CD4-positive, alpha-beta memory T cell (primary cell): ENCODE measurements around the gene ZFPM1. TPM values are rescaled to one million over a fixed set of nuclear protein-coding genes. Genes with fewer than 3 reads are reported as not detected.

ENCODE experiments used
- CTCF ChIA-PET: fragments of 350-600 bp; sonication (Branson Sonifier 250); formaldehyde crosslinking; loops from one replicate; lab custom pipeline; 2021; ENCODE audit warnings: inconsistent platforms; ENCODE audit not compliant: partially characterized antibody; lab: Charles Lee
- POLR2A ChIA-PET: fragments of 350-600 bp; sonication (Branson Sonifier 250); formaldehyde crosslinking; loops from one replicate; lab custom pipeline; 2021; ENCODE audit not compliant: partially characterized antibody; lab: Charles Lee
- DNase-seq, 5 donors: peaks; one replicate each; pipeline versions ENCODE4 v3.0.0 to v3.0.0-alpha.2; 2020 to 2022; ENCODE audit warnings: mixed read lengths in 1 of 5
- H3K27ac ChIP-seq: one replicate; pipeline ENCODE4 v1.7.0; 2013; ENCODE audit warnings: low read depth, low read length
- H3K27me3 ChIP-seq: 2 replicates; pipeline ENCODE4 v1.7.0; 2013; ENCODE audit warnings: mild to moderate bottlenecking, low read length, moderate library complexity; ENCODE audit not compliant: insufficient read depth
- H3K36me3 ChIP-seq: 2 replicates; pipeline ENCODE4 v1.7.0; 2013; ENCODE audit warnings: mild to moderate bottlenecking, low read length, moderate library complexity; ENCODE audit not compliant: insufficient read depth
- H3K4me1 ChIP-seq: 2 replicates; pipeline ENCODE4 v1.7.0; 2013; ENCODE audit warnings: mild to moderate bottlenecking, low read length, moderate library complexity; ENCODE audit not compliant: insufficient read depth
- H3K4me3 ChIP-seq, 2 donors: one replicate each; pipeline ENCODE4 v1.7.0; 2013; ENCODE audit warnings: low read length in 2 of 2, mild to moderate bottlenecking in 1 of 2
- H3K9me3 ChIP-seq, 2 donors: one replicate each; pipeline ENCODE4 v1.7.0; 2013; ENCODE audit warnings: low read length in 2 of 2, control low read depth in 1 of 2; ENCODE audit not compliant: control insufficient read depth in 1 of 2
- H3K27ac Mint-ChIP-seq, 7 donors: one replicate each; pipeline ENCODE4 v1.8.0; 2020 to 2021; ENCODE audit warnings: mixed read lengths in 7 of 7, mild to moderate bottlenecking in 6 of 7, inconsistent platforms in 3 of 7, moderate library complexity in 3 of 7
- H3K27me3 Mint-ChIP-seq, 2 donors: one replicate each; pipeline ENCODE4 v1.8.0; 2020 to 2021; ENCODE audit warnings: mixed read lengths in 2 of 2
- H3K36me3 Mint-ChIP-seq, 2 donors: one replicate each; pipeline ENCODE4 v1.8.0; 2020 to 2021; ENCODE audit warnings: mixed read lengths in 2 of 2, inconsistent platforms in 1 of 2, mild to moderate bottlenecking in 1 of 2
- H3K4me1 Mint-ChIP-seq, 4 donors: one replicate each; pipeline ENCODE4 v1.8.0; 2020 to 2021; ENCODE audit warnings: mixed read lengths in 4 of 4, mild to moderate bottlenecking in 1 of 4
- H3K4me3 Mint-ChIP-seq, 8 donors: one replicate each; pipeline ENCODE4 v1.8.0; 2020 to 2021; ENCODE audit warnings: mixed read lengths in 8 of 8, mild to moderate bottlenecking in 7 of 8, moderate library complexity in 6 of 8, inconsistent platforms in 3 of 8
- H3K9me3 Mint-ChIP-seq, 8 donors: one replicate each; pipeline ENCODE4 v1.8.0; 2020 to 2021; ENCODE audit warnings: mixed read lengths in 8 of 8, mild to moderate bottlenecking in 5 of 8, inconsistent platforms in 3 of 8, moderate library complexity in 1 of 8
- intact Hi-C: fragments of 100-400 bp; cut with micrococcal nuclease; formaldehyde crosslinking; loops from one replicate; pipeline ENCODE4 v1.15.1; 2023
- polyA plus RNA-seq, 2 donors: library from polyadenylated mRNA; unstranded; fragments of 300-500 nt; fragmentation: Illumina TruSeq; gene quantifications; one replicate each; pipeline ENCODE4 v1.2.3, GENCODE V29; 2021
- total RNA-seq, 2 experiments: library from RNA; stranded (reverse); gene quantifications; one replicate each; pipeline ENCODE4 v1.2.3, GENCODE V29; 2021

Gene ZFPM1
- total and polyA plus RNA-seq, 4 experiments from 2014 or later = 0.07 to 20.5 (median 9.7) TPM

- peak overlapping the region in 1 of 7 donors; percentile 52 for H3K27ac Mint-ChIP-seq
These were observed 96.7 kb downstream of the ZFPM1 start for GRCh38 chr16:88549671-88550245.

GRCh38 chr16:88550246-88550661, 97.2 kb downstream of the ZFPM1 start:
- Mint-ChIP-seq H3K4me1 (peaks cover 0 to 19% (median 7%) of the 10 kb centered on the region in 4 donors), H3K36me3 (no peaks in the 10 kb centered on the region), H3K27ac (peak overlapping the region in 1 of 7 donors; percentile 52), H3K4me3 (peak overlapping the region in 2 of 8 donors; percentile 54 to 79), H3K27me3 (peaks cover 3 to 4% of the 10 kb centered on the region in 2 donors), H3K9me3 (no peaks in the 10 kb centered on the region)
- H3K36me3 ChIP-seq = no peaks in the 10 kb centered on the region
- peaks cover 12% of the 10 kb centered on the region for H3K4me1 ChIP-seq
- ChIA-PET POLR2A (no interaction called here), CTCF (no interaction called here)
- no peak overlapping the region for H3K27ac ChIP-seq
- DNase-seq = peak in 1 of 5 donors; percentile 37
- no peaks in the 10 kb centered on the region for H3K27me3 ChIP-seq
- H3K4me3 ChIP-seq = peak overlapping the region in 1 of 2 donors; percentile 14
- intact Hi-C loops = no loop called here
- H3K9me3 ChIP-seq = no peaks in the 10 kb centered on the region

More at GRCh38 chr16:88549671-88550245, 96.7 kb downstream of the ZFPM1 start:
- H3K27me3 ChIP-seq = no peaks in the 10 kb centered on the region
- peaks cover 0 to 19% (median 7%) of the 10 kb centered on the region in 4 donors for H3K4me1 Mint-ChIP-seq
- ChIA-PET CTCF (no interaction called here), POLR2A (no interaction called here)
- peaks cover 3% of the 10 kb centered on the region in 2 donors for H3K27me3 Mint-ChIP-seq
- peaks cover 0 to 4% (median 0%) of the 10 kb centered on the region in 8 donors for H3K9me3 Mint-ChIP-seq
- no peaks in the 10 kb centered on the region for H3K9me3 ChIP-seq
- H3K36me3 ChIP-seq = no peaks in the 10 kb centered on the region
- intact Hi-C loops = no loop called here
- peak overlapping the region in 1 of 2 donors; percentile 14 for H3K4me3 ChIP-seq
- H3K4me1 ChIP-seq = peaks cover 12% of the 10 kb centered on the region
- H3K4me3 Mint-ChIP-seq = peak overlapping the region in 2 of 8 donors; percentile 54 to 79
- no peak for DNase-seq
- H3K27ac ChIP-seq = no peak overlapping the region
- H3K36me3 Mint-ChIP-seq = no peaks in the 10 kb centered on the region

- Histone ChIP-seq H3K36me3 (no peaks in the 10 kb centered on the region), H3K27ac (no peak overlapping the region), H3K9me3 (no peaks in the 10 kb centered on the region), H3K4me1 (peaks cover 12% of the 10 kb centered on the region), H3K4me3 (no peak overlapping the region), H3K27me3 (no peaks in the 10 kb centered on the region)
- intact Hi-C loops = no loop called here
- no peak for DNase-seq
- Mint-ChIP-seq H3K9me3 (peaks cover 0 to 3% (median 0%) of the 10 kb centered on the region in 8 donors), H3K27me3 (peaks cover 0 to 1% of the 10 kb centered on the region in 2 donors), H3K4me3 (peak overlapping the region in 1 of 8 donors; percentile 12), H3K27ac (peak overlapping the region in 1 of 7 donors; percentile 19), H3K36me3 (no peaks in the 10 kb centered on the region), H3K4me1 (peaks cover 0 to 19% (median 7%) of the 10 kb centered on the region in 4 donors)
- POLR2A ChIA-PET = no interaction called here
- CTCF ChIA-PET = no interaction called here
These were observed 99.1 kb downstream of the ZFPM1 start for GRCh38 chr16:88552166-88552565.

GRCh38 chr16:88552815-88553214, 99.7 kb downstream of the ZFPM1 start:
- Mint-ChIP-seq H3K27me3 (peaks cover 0 to 1% of the 10 kb centered on the region in 2 donors), H3K4me1 (peaks cover 0 to 19% (median 7%) of the 10 kb centered on the region in 4 donors), H3K36me3 (no peaks in the 10 kb centered on the region), H3K9me3 (peaks cover 0 to 3% (median 0%) of the 10 kb centered on the region in 8 donors), H3K27ac (no peak overlapping the region), H3K4me3 (no peak overlapping the region)
- intact Hi-C loops = no loop called here
- Histone ChIP-seq H3K4me3 (no peak overlapping the region), H3K9me3 (no peaks in the 10 kb centered on the region), H3K36me3 (no peaks in the 10 kb centered on the region), H3K4me1 (peaks cover 12% of the 10 kb centered on the region), H3K27me3 (no peaks in the 10 kb centered on the region), H3K27ac (no peak overlapping the region)
- ChIA-PET CTCF (no interaction called here), POLR2A (no interaction called here)
- DNase-seq = no peak

- CTCF ChIA-PET = interaction anchor here (0.9 kb wide), 1 partner anchor 114 kb away, joined by 3 read pairs; no protein-coding TSS in a partner anchor
- no peaks in the 10 kb centered on the region for H3K36me3 ChIP-seq
These were observed 100.7 kb downstream of the ZFPM1 start for GRCh38 chr16:88553739-88554138.

GRCh38 chr16:88554711-88555264, 101.7 kb downstream of the ZFPM1 start:
- H3K9me3 ChIP-seq = no peaks in the 10 kb centered on the region
- POLR2A ChIA-PET = no interaction called here
- Mint-ChIP-seq H3K36me3 (no peaks in the 10 kb centered on the region), H3K9me3 (peaks cover 0 to 3% (median 0%) of the 10 kb centered on the region in 8 donors), H3K4me3 (no peak overlapping the region), H3K4me1 (peaks cover 0 to 13% (median 5%) of the 10 kb centered on the region in 4 donors), H3K27me3 (peaks cover 1 to 4% of the 10 kb centered on the region in 2 donors), H3K27ac (no peak overlapping the region)
- no peaks in the 10 kb centered on the region for H3K36me3 ChIP-seq
- no peak for DNase-seq
- peaks cover 10% of the 10 kb centered on the region for H3K4me1 ChIP-seq
- H3K27ac ChIP-seq = no peak overlapping the region
- no peaks in the 10 kb centered on the region for H3K27me3 ChIP-seq
- CTCF ChIA-PET = no interaction called here
- H3K4me3 ChIP-seq = no peak overlapping the region
- intact Hi-C loops = no loop called here

More at GRCh38 chr16:88553739-88554138, 100.7 kb downstream of the ZFPM1 start:
- H3K4me1 ChIP-seq = peaks cover 12% of the 10 kb centered on the region
- POLR2A ChIA-PET = interaction anchor here (1.0 kb wide), 1 partner anchor 16 kb away, joined by 3 read pairs; the partner anchor contains the start of gene ZC3H18
- no peak overlapping the region for H3K4me3 ChIP-seq
- Mint-ChIP-seq H3K27me3 (peaks cover under 1 to 1% of the 10 kb centered on the region in 2 donors), H3K4me3 (no peak overlapping the region), H3K36me3 (no peaks in the 10 kb centered on the region), H3K4me1 (peaks cover 0 to 19% (median 7%) of the 10 kb centered on the region in 4 donors), H3K27ac (no peak overlapping the region), H3K9me3 (peaks cover 0 to 3% (median 0%) of the 10 kb centered on the region in 8 donors)
- DNase-seq = no peak
- no peaks in the 10 kb centered on the region for H3K9me3 ChIP-seq
- H3K27me3 ChIP-seq = no peaks in the 10 kb centered on the region
- H3K27ac ChIP-seq = no peak overlapping the region
- intact Hi-C loops = no loop called here

GRCh38 chr16:88556294-88556988, 103.4 kb downstream of the ZFPM1 start:
- peak overlapping the region in 1 of 7 donors; percentile 23 for H3K27ac Mint-ChIP-seq
- H3K9me3 Mint-ChIP-seq = peaks cover 0 to 3% (median 0%) of the 10 kb centered on the region in 8 donors
- H3K27me3 Mint-ChIP-seq = peaks cover 1 to 4% of the 10 kb centered on the region in 2 donors
- CTCF ChIA-PET = no interaction called here
- Histone ChIP-seq H3K27ac (no peak overlapping the region), H3K36me3 (no peaks in the 10 kb centered on the region), H3K4me3 (no peak overlapping the region), H3K4me1 (no peaks in the 10 kb centered on the region), H3K9me3 (no peaks in the 10 kb centered on the region), H3K27me3 (no peaks in the 10 kb centered on the region)
- POLR2A ChIA-PET = no interaction called here
- intact Hi-C loops = no loop called here
- H3K4me1 Mint-ChIP-seq = peaks cover 0 to 5% (median 0%) of the 10 kb centered on the region in 4 donors
- no peak overlapping the region for H3K4me3 Mint-ChIP-seq
- H3K36me3 Mint-ChIP-seq = no peaks in the 10 kb centered on the region
- DNase-seq = no peak
